Fibroblast of peridontal ligament (primary cell): Measurements from ENCODE around the gene DBX1.
"Not testable (repeated sequence)": the region's sequence is repeated elsewhere in the genome, so short reads cannot be mapped to it uniquely, and the experiment has no call there.

Experiments
- DNase-seq: peaks from one replicate; pipeline ENCODE4 v3.0.0-alpha.2; 2010; ENCODE audit errors: extremely low read depth

Gene DBX1

DNA sequence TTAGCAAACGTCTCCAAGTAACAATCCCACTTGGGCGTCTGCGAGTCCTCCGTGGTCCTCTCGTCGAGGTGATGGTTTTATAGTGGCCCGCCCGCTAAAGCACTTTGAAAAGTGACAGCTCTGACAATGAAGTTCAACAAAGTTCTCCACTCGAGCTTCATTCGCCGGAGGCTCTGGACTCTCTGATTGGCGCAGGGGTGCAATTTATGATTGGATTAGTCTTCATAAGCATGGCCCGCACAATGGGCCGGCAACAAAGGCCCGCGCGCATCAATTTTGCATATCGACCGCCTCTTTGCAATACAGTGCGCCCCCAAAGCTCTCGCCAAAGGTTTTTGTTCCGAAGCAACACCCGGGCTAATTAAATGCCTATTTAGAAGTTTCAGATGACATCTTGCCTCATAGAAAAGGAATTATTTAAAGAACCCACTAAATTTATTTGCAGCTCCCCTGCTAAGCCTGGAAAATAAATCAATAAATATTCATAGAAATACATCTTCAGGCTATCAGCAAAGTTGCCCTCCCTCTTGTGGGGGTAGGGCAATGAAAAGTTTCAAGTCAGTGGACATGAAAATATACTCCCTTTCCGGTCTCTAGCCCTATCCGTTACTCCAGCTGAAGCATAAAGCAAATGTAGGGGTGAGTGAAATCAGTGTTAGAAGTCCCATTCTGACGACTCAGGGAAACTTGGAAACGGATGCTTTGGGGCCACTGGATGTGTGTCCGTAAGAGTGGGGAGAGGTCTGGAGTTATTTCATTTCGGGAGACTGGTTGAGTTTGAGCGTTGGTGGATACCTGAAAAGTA lies at the start of gene DBX1:
DBX1 (minus strand) TSS at position 51 of the 805 bp plus-strand sequence. CDS start 151 bp downstream, outside the sequence.
- DNase-seq, result no peak

DNA sequence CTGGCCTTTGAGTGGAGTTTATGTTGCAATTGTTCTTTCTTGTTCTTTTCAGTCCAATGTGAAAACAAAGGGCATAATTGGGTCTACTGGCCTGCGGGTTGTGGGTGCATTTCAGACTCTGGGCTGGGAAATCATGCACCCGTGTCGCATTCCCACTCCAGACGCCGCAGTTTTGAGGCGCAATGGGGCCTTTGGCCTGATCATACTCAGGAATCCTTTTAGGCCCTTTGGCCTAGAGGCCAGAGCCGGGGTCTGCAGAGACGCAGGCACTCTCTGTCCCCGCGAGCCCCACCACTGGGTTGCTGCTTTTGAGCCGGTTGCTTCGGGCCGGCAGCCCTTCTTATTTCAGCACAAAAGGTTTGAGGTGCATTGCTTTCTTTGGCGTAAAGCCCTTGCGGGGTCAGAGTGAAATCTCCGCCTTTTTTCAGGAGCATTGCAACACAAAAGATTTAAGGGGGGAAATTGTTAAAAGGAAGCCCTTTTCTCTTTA lies 48.4 kb upstream of the DBX1 start:
- DNase-seq, result no peak

- no peak for DNase-seq
These were observed 47.7 kb upstream of the DBX1 start for GRCh38 chr11:20207781-20208621.

DNA sequence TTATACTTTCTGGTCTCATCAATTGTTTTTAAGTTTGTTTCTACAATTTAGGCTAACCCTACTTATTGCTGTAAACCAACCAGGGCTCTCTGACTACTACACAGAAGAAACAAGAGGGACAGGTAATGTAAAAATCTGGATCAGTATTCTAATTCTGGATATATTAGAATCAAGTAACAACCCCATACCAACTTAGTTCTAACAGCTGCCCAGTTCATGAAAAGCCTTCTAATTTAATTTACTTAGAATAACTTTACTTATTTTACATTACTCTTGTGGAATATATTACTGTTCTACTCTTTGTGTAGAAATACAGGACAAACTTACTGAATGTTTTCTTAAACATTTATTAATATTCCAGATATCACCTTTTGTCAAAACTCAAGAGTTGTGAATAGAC lies 45.5 kb upstream of the DBX1 start:
- no peak for DNase-seq

GRCh38 chr11:20204681-20205080 lies 44.4 kb upstream of the DBX1 start:
- DNase-seq, result no peak

DNA sequence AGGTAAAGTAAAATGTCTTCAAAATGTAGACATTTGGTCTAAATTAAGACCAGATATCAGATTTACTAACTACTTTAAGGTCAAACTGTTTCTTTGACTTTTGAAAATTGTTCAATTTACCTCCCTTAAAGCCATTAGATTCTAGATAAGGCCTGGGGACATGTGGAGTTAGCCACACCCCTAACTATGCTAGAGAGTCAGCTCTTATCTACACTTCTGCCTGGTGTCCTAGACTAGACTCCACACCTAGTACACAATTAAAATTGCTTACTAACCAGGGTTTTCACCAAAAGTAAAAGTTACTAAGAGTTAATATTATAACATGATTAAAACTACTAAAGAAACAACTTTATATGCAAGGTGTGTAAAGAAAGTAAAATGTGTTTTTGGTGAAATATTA lies 43.6 kb upstream of the DBX1 start:
- no peak for DNase-seq

DNA sequence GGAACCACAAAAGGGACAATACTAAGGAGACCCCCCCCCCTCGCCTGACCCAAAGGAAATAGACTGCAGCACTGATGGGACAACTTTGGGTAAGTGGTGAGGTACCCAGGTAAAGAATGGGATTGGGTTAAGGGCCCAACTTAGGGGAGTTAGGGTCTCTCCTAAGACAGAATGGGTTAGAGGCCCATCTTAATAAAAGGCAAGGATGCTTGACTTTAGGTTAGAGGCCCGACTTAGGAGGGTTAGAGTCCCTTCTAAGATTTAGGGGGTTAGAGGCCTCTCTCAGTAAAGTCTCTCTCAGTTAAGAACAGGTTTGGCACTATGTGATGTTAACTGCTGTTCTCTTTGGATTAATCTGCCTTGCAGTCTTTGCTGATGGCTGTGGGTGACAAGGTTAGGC lies 41.0 kb upstream of the DBX1 start:
- DNase-seq, result no peak

GRCh38 chr11:20200331-20200955 lies 40.2 kb upstream of the DBX1 start:
- not testable (repeated sequence) for DNase-seq

DNA sequence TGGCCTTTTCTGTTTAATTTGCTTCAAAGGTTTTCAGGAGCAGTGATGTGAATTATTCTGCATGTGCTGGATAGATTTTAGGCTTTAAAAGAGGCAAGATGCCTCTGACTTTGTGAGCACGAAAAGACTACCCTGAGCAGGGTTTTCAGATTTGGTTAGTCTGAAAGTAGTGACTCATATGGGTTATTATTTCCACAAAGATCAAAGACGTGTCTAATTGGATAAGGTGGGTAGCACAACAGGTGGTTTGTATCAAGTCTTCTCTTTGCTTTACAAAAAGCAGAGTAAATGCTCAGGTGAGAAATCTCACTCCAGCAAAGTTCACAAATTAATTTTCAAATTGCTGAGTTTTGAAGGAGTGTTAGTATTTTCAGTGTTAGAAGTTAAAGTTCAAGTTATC lies 37.6 kb upstream of the DBX1 start:
- no peak for DNase-seq

DNA sequence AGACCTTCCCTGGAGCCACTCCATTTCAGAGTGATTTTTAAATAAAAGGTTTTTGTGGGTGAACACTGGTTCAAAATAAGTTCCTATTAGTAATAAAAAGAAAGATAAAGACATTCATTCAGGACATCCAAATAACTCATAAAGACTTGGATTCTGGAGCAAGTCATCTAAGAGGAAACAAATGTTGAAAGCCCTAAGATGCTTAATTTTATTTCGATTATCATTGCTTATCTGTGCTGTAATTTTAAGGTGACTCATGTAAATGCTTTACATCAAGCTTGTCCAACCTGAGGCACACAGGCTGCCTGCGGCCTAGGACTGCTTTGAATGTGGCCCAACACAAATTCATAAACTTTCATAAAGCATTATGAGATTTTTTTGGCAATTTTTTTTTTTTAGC lies 34.2 kb upstream of the DBX1 start:
- DNase-seq, result no peak

- no peak for DNase-seq
These were observed 33.0 kb upstream of the DBX1 start for GRCh38 chr11:20193307-20193706.

GRCh38 chr11:20192641-20193040 lies 32.4 kb upstream of the DBX1 start:
- no peak for DNase-seq

GRCh38 chr11:20192151-20192550 lies 31.9 kb upstream of the DBX1 start:
- DNase-seq, result no peak

DNA sequence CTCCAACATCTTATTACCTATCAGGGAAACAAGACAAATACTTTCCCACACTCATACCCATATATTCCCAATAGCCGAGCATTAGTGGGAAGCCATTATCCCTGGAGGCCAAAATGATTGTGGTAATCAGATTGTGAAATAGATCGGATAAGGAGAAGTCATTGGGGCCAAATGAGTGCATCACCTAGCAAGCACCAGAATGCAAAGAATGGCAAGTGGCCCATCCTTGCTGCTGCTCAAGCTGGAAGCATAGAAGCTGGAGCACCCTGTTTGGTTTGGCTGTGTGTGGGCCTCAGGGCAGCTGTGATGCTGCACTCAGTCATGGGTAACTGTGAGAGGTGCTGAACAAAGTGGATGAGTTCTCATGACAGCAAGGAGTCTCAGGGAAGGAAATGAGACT lies 18.7 kb upstream of the DBX1 start:
- DNase-seq, result no peak

GRCh38 chr11:20177136-20177535 lies 16.9 kb upstream of the DBX1 start:
- DNase-seq, result no peak

- no peak for DNase-seq
These were observed 12.6 kb upstream of the DBX1 start for GRCh38 chr11:20172721-20173447.

DNA sequence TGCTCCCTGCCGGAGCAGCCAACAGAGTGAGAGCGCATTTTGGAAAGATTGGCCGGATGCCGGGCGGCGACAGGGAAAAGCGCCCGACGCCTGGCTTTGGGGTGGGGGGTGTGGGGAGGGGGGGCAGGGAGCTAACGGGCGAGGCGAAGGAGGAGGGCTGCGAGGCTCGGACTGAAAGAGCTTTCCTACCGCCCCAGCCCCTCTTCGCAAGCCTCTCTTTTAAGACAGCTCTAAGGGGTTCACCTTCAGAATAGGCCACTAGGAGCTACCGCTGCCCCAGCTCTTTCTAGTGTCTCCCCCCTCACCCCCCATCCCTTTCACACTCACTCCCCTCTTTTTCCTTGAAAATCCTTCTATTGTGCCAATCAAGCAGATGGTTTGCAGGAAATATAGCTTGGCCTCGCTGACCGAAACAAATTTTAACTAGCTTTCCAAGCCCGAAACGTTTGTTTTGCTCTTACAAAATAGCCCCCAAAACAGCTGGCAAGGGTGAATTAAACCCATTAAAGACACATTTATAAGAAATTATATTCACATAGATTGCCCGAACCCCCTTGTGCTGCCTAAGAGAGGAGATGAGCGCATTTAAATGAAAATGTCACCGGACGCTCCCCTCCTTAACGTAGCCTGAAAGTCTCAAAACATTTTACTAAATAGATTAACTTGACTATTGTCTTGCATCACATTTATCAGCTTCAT lies 3.7 kb upstream of the DBX1 start:
- no peak for DNase-seq

- DNase-seq, result peak; percentile 14
These were observed 2.8 kb upstream of the DBX1 start for GRCh38 chr11:20162824-20163782.

GRCh38 chr11:20161923-20162744 lies 1.9 kb upstream of the DBX1 start:
- DNase-seq, result no peak
